ACC112 (cell line): Measurements from ENCODE around the gene RASA3.

Experiments
- H2AFZ ChIP-seq: fragments of 200-600 bp; sonication (generic); one replicate; pipeline ENCODE4 v1.6.0; 2017; ENCODE audit warnings: antibody characterized with exemption, low read length; ENCODE audit not compliant: unreplicated experiment
- H3K27ac ChIP-seq: fragments of 200-600 bp; sonication (generic); 2 replicates; pipeline ENCODE4 v1.5.1; 2014; ENCODE audit warnings: low read depth, mild to moderate bottlenecking, antibody characterized with exemption, low read length, moderate library complexity
- H3K27me3 ChIP-seq: fragments of 200-600 bp; sonication (generic); 2 replicates; pipeline ENCODE4 v1.6.1; 2014; ENCODE audit warnings: mild to moderate bottlenecking, antibody characterized with exemption, low read length, moderate library complexity, mixed read lengths; ENCODE audit not compliant: insufficient read depth
- H3K36me3 ChIP-seq: fragments of 200-600 bp; sonication (generic); 2 replicates; pipeline ENCODE4 v1.6.1; 2016; ENCODE audit warnings: mild to moderate bottlenecking, antibody characterized with exemption, low read length, moderate library complexity, mixed read lengths; ENCODE audit not compliant: insufficient read depth
- H3K4me1 ChIP-seq: fragments of 200-600 bp; sonication (generic); one replicate; pipeline ENCODE4 v1.6.1; 2016; ENCODE audit warnings: low read length, mixed read lengths; ENCODE audit not compliant: insufficient read depth, unreplicated experiment, control insufficient read depth
- H3K4me3 ChIP-seq: fragments of 200-600 bp; sonication (generic); 2 replicates; pipeline ENCODE4 v1.5.1; 2014; ENCODE audit warnings: mild to moderate bottlenecking, low read depth, low read length
- H3K79me2 ChIP-seq: fragments of 200-600 bp; sonication (generic); one replicate; pipeline ENCODE4 v1.6.0; 2016; ENCODE audit warnings: low read length; ENCODE audit not compliant: control insufficient read depth, unreplicated experiment, insufficient read depth

Gene RASA3

DNA sequence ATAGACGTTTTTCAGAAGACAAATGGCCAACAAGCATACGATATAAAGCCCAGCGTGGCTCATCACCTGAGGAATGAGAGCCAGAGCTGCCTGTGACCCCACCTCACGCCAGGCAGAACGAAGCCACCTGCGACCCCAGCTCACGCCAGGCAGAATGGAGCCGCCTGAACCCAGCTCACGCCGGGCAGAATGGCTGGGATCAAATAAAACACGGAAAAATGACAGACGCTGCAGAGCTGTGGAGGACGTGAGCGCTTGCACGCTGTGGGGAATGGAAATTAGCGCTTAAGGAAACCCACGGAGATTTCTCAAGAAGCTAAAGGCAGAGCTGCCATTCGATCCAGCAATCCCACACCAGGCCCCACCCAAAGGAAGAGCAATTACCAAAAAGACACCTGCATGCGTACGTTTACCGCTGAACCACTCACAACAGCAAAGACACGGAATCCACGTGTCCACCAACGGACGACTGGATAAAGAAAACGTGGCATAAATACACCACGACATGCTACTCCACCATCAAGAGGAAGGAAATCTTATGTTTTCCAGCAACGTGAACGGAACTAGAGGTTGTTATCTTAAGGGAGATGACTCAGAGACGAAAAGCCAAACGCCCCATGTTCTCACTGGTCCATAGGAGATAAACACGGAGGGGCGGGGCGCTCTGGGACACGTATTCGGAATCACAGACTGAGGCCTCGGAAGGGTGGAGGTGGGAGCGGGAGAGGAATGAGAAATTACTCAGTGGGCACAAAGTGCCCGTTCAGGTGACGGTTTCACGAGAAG lies 127.8 kb downstream of the RASA3 start:
- Histone ChIP-seq H2AFZ (no peak overlapping the region), H3K27me3 (no peaks in the 10 kb centered on the region), H3K4me3 (no peak overlapping the region), H3K36me3 (peaks cover 4% of the 10 kb centered on the region; the same call in 1 of the 2 replicates), H3K4me1 (no peaks in the 10 kb centered on the region), H3K79me2 (no peaks in the 10 kb centered on the region), H3K27ac (no peak overlapping the region)

DNA sequence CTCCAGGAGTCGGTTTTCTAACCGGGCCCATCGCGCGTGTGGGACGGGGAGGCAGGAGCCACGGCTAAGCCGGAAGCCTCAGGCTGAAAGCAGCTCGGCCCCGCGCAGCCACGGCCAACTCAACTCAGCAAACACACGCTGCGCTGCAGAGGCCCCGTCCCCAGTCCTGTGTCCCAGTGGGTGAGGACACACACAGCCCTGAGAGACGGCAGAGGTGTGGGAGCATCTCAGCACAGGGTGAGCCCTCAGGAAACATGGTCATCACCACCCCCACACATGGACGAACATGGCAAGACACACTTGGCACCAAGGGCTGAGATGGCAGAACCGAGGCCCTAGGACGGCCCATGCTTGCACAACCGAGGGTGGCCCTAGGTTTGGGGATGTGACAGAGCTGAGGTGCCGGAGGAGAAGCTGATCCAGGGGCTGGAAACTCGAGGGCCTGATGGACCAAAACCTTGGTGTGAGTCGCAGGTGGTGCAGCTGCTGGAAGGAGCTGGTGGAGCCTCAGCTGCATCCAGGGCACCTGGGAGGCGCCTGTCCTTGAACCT lies 129.6 kb downstream of the RASA3 start:
- Histone ChIP-seq H3K27ac (no peak overlapping the region), H3K79me2 (no peaks in the 10 kb centered on the region), H3K4me1 (peaks cover 14% of the 10 kb centered on the region), H3K27me3 (no peaks in the 10 kb centered on the region), H3K4me3 (no peak overlapping the region), H2AFZ (no peak overlapping the region), H3K36me3 (no peaks in the 10 kb centered on the region)

GRCh38 chr13:114002009-114002544 lies 130.3 kb downstream of the RASA3 start:
- peaks cover 22% of the 10 kb centered on the region for H3K4me1 ChIP-seq
- H3K4me3 ChIP-seq: no peak overlapping the region
- no peak overlapping the region for H3K27ac ChIP-seq
- no peaks in the 10 kb centered on the region for H3K79me2 ChIP-seq
- H2AFZ ChIP-seq: no peak overlapping the region
- H3K27me3 ChIP-seq: no peaks in the 10 kb centered on the region
- H3K36me3 ChIP-seq: no peaks in the 10 kb centered on the region

- Histone ChIP-seq H3K79me2 (no peaks in the 10 kb centered on the region), H3K4me3 (no peak overlapping the region), H2AFZ (no peak overlapping the region), H3K4me1 (peaks cover 25% of the 10 kb centered on the region), H3K36me3 (no peaks in the 10 kb centered on the region; the same call in 1 of the 2 replicates), H3K27ac (no peak overlapping the region), H3K27me3 (no peaks in the 10 kb centered on the region)
Measured at GRCh38 chr13:114001331-114002008, 131.0 kb downstream of the RASA3 start.

- Histone ChIP-seq H3K36me3 (no peaks in the 10 kb centered on the region; the same call in 1 of the 2 replicates), H3K4me3 (no peak overlapping the region), H3K79me2 (no peaks in the 10 kb centered on the region), H3K4me1 (peaks cover 25% of the 10 kb centered on the region), H3K27me3 (no peaks in the 10 kb centered on the region), H2AFZ (no peak overlapping the region), H3K27ac (peak overlapping the region; percentile 19; the same call in 1 of the 2 replicates)
Measured at GRCh38 chr13:114000151-114001040, 132.0 kb downstream of the RASA3 start.

DNA sequence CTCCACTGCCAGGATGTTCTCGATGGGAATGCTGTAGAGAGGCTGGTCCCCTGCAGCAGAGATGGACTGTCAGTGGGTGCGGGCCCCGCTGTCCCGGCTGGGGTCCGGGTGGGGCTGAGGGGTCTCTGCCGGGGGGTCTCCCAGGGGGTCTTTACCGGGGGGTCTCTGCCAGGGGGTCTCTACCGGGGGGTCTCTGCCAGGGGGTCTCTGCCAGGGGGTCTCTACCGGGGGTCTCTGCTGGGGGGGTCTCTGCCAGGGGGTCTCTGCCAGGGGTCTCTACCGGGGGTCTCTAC lies 132.9 kb downstream of the RASA3 start:
- no peak overlapping the region for H2AFZ ChIP-seq
- no peaks in the 10 kb centered on the region for H3K27me3 ChIP-seq
- H3K79me2 ChIP-seq: no peaks in the 10 kb centered on the region
- H3K4me1 ChIP-seq: peaks cover 25% of the 10 kb centered on the region
- no peaks in the 10 kb centered on the region; the same call in 1 of the 2 replicates for H3K36me3 ChIP-seq
- H3K4me3 ChIP-seq: no peak overlapping the region
- peak overlapping the region; percentile 94 for H3K27ac ChIP-seq

DNA sequence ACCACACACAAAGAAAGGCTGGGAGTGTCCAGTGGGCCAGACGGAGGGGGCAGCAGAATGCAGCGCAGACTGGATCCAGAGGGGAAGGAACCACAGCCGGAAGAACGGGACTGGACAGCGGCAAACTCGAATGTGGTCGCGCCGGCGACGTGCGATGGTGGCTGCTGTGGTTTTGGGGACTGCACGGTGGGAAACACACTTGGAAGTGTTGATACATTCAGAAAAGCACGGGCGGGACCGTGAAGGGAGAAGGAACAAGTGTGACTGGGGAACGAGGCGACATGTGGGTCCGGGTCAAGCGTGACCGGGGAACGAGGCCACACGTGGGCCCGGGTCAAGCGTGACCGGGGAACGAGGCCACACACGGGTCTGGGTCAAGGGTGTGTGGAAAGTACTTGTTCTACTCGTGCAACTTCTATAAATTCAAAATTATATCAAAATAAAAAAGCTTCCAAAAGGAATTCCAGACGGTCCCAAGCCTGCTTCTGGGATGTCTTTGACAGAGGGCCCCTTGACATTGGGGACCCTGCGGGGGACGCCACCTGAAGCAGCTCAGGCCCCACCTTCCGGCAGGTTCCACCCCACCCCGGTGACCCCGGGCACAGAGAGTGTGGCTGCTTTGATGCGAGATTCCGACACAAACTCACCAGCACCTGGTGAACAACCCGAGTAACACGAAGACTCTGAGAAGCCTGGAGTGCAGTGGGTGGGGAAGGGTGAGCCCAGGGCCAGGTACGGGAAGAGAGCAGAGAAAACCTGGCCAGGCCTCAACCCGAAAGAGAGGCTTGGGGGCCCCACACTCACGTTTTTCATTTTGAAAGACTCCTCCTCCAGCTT lies 133.4 kb downstream of the RASA3 start:
- Histone ChIP-seq H3K27ac (peak overlapping the region; percentile 94), H2AFZ (no peak overlapping the region), H3K36me3 (peaks cover 5% of the 10 kb centered on the region; the same call in 1 of the 2 replicates), H3K27me3 (no peaks in the 10 kb centered on the region), H3K79me2 (no peaks in the 10 kb centered on the region), H3K4me3 (no peak overlapping the region), H3K4me1 (peaks cover 25% of the 10 kb centered on the region)

DNA sequence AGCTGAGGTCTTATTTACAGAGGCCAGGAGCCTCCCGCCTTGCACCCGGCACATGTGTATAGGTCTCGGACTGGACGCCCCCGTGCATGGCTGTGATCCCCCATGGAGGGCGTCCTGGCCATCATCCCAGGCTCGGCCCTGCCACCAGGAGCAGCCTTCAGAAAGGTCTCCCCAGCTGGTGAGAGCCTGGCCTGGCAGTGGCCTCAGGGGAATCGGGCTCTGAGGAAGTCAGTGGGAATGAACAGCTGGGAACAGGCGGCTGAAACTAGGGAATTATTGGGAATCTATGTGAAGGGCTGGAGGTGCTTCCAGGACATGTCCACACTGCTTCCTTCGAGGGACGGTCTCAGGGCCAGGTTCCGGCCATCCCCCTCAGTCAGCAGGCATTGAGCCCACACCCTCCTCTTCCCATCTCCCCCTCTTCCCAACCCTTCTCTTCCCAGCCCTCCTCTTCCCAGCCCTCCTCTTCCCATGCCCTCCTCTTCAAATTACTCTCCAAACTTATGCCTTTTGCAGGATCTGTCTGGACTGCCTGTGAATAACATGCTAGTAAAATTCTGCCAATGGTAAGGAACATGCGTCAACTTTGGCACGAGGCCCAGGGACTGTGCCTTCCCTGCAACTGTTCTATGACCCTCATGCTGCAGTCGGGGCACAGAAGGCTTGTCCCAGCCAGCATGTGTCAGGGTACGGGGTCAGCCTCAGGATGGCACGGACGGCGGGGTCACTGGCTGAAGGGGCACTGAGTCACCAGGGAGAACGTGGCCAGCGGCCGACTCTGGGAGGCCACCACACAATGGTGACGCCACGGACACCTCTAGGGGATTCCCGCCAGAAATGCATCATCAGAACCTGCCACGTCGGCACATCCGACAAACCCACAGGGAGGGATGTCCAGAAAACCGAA lies 134.3 kb downstream of the RASA3 start:
- Histone ChIP-seq H3K36me3 (peaks cover 6% of the 10 kb centered on the region; the same call in 1 of the 2 replicates), H3K27me3 (no peaks in the 10 kb centered on the region), H3K27ac (peak overlapping the region; percentile 94), H3K4me1 (peaks cover 25% of the 10 kb centered on the region), H2AFZ (no peak overlapping the region), H3K4me3 (no peak overlapping the region), H3K79me2 (no peaks in the 10 kb centered on the region)
